22Rv1 (cell line): ENCODE data around the gene RING1.

Experiments
- ZFX ChIP-seq: fragments of 450-650 bp; IDR thresholded peaks from 2 replicates; pipeline ENCODE4 v1.6.1; 2017; ENCODE audit warnings: antibody characterized with exemption, borderline replicate concordance
- TF ChIP-seq, protein P1 (sequence below): fragments of 450-650 bp; IDR thresholded peaks from 2 replicates; pipeline ENCODE4 v1.5.1; 2017; ENCODE audit warnings: mild to moderate bottlenecking

DNA sequence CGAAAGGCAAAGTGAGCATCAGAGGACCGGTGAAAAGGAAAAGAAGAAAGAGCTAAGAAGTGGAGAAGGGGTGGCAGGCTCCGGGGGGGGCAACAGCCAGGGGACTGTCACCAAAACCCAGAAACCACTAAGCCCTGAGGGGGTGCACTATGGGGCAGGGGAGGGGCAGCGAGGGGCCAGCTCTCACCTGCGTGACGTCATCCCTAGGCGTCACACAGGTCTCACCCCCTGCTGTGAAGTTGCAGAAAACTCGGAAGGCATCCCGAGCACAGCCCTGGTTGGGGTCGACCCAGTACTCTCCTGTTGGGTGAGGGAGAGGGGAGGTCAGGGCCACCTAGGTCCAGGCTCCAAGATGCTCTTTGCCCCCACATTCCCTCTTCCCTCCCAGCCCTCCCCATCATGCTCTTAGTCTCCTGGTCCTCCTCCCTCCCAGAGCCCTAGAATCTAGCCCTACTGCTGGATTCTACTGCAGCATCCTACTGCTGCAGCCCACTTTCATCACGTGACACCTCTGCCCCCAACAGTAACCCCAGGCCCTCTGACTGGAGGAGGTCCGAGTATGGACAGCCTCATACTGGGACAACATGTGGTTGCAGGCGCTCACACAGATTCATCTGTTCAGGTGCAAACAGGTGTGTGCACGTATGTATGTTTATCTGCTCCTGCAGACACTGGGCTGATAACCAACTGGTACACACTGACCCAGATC is 43.5 kb upstream of the RING1 start:
- TF ChIP-seq, protein P1, sequence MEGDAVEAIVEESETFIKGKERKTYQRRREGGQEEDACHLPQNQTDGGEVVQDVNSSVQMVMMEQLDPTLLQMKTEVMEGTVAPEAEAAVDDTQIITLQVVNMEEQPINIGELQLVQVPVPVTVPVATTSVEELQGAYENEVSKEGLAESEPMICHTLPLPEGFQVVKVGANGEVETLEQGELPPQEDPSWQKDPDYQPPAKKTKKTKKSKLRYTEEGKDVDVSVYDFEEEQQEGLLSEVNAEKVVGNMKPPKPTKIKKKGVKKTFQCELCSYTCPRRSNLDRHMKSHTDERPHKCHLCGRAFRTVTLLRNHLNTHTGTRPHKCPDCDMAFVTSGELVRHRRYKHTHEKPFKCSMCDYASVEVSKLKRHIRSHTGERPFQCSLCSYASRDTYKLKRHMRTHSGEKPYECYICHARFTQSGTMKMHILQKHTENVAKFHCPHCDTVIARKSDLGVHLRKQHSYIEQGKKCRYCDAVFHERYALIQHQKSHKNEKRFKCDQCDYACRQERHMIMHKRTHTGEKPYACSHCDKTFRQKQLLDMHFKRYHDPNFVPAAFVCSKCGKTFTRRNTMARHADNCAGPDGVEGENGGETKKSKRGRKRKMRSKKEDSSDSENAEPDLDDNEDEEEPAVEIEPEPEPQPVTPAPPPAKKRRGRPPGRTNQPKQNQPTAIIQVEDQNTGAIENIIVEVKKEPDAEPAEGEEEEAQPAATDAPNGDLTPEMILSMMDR: no peak
- TF ChIP-seq ZFX: no peak
